ENCODE measurements around the gene M1AP.

DNA sequence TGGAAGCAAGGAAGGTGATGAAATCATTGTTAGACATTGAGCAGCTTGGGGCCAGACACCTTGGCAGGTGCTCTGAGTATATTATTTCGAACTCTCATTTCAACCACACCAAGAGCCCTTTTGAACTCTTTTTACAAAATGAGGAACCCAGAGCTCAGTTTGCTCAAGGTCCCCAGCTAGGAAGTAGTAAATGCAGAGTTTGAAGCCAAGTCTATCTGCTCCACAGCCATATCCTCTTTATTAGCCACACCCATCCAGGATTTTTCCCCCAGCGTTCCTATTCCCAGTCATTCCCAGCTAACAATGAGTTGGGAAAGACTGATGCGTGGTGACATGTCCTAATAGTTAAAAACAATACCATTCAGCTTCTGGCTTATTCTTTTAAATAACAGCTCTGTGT is 46.2 kb upstream of the M1AP start:
- TF ChIP-seq, protein P1, sequence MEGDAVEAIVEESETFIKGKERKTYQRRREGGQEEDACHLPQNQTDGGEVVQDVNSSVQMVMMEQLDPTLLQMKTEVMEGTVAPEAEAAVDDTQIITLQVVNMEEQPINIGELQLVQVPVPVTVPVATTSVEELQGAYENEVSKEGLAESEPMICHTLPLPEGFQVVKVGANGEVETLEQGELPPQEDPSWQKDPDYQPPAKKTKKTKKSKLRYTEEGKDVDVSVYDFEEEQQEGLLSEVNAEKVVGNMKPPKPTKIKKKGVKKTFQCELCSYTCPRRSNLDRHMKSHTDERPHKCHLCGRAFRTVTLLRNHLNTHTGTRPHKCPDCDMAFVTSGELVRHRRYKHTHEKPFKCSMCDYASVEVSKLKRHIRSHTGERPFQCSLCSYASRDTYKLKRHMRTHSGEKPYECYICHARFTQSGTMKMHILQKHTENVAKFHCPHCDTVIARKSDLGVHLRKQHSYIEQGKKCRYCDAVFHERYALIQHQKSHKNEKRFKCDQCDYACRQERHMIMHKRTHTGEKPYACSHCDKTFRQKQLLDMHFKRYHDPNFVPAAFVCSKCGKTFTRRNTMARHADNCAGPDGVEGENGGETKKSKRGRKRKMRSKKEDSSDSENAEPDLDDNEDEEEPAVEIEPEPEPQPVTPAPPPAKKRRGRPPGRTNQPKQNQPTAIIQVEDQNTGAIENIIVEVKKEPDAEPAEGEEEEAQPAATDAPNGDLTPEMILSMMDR (IDR thresholded peaks at IDR 0.05), result no peak
- no peak for TF ChIP-seq POLR2A (IDR thresholded peaks at IDR 0.05)

Measured in Peyer's patch (tissue), 4 donors.